Stimulated activated CD4-positive, alpha-beta T cell treated with anti-CD3 and anti-CD28 coated beads, Interleukin-4, amount 100 ng/mL, for 1 hour (primary cell): ENCODE measurements around the gene ARID4B.

ENCODE experiments used
- DNase-seq: peaks from one replicate; pipeline ENCODE4 v3.0.0-alpha.2; 2020

ARID4B gene

DNA sequence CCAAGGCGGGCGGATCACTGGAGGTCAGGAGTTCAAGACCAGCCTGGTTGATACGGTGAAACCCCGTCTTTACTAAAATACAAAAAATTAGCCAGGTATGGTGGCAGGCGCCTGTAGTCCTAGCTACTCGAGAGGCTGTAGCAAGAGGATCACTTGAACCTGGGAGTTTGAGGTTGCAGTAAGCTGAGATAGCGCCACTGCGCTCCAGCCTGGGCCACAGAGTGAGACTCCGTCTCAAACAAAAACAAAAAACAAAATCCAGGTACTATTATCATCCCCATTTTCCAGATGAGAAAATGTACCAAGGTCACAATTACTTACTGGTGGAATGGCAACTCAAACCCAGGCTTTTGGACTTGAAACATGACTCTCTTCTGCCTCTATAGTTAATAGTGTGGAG, 203.9 kb downstream of the ARID4B start:
- DNase-seq, result no peak

DNA sequence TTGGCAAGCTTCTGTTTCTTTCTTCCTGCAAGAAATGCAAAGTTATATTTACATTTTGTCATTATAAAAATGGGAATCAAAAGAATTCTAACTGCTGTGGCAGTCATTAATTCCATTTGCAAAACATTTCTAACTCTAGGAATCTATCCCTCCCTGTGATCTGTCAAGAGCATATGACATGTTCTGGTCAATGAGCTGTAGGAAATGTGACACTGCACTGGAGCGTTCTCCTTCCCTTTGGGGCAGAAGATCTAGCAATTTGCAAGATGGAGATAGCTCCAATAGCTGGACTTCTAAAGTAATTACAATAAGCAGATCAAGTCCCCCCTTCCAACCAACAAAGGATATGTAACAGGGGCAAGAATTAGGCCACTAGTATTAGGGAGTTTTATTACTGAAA, 205.6 kb downstream of the ARID4B start:
- DNase-seq, result no peak
